Keratinocyte (primary cell): ENCODE data around the gene BORCS5. TPM values are rescaled to one million over a fixed set of nuclear protein-coding genes. Genes with fewer than 3 reads are reported as not detected.

Experiments used
- DNase-seq: peaks from one replicate; pipeline ENCODE4 v3.0.0-alpha.2; 2011; ENCODE audit warnings: low read depth, missing footprints, low spot score
- FAIRE-seq: peaks from 2 replicates; lab custom pipeline; 2011; peaks lifted over from hg19 to GRCh38; lab: Jason Lieb, UNC
- H2AFZ ChIP-seq: 2 replicates; pipeline ENCODE4 v1.6.0; 2012; ENCODE audit warnings: low read length, control low read depth, inconsistent platforms; ENCODE audit not compliant: control insufficient read depth
- H3K27ac ChIP-seq: 2 replicates; pipeline ENCODE4 v1.5.1; 2011; ENCODE audit warnings: low read length; ENCODE audit not compliant: control insufficient read depth, insufficient read depth
- H3K27me3 ChIP-seq: 3 replicates; pipeline ENCODE4 v1.6.0; 2011; ENCODE audit warnings: low read length; ENCODE audit not compliant: control insufficient read depth, insufficient read depth; ENCODE audit errors: extremely low read depth
- H3K36me3 ChIP-seq, 2 experiments: 2 replicates in 1 of 2; 3 replicates in 1 of 2; pipeline ENCODE4 v1.5.1; 2011; ENCODE audit warnings: low read length in 2 of 2, mild to moderate bottlenecking in 1 of 2; ENCODE audit not compliant: control insufficient read depth in 2 of 2, insufficient read depth in 2 of 2; ENCODE audit errors: extremely low read depth in 1 of 2
- H3K4me1 ChIP-seq: 3 replicates; pipeline ENCODE4 v1.5.1; 2011; ENCODE audit warnings: low read length; ENCODE audit not compliant: control insufficient read depth, insufficient read depth; ENCODE audit errors: extremely low read depth
- H3K4me2 ChIP-seq: 3 replicates; pipeline ENCODE4 v1.6.0; 2011; ENCODE audit warnings: low read depth, low read length; ENCODE audit not compliant: control insufficient read depth, insufficient read depth; ENCODE audit errors: extremely low read depth
- H3K4me3 ChIP-seq, 3 experiments: fragments of 200-600 bp in 1 of 3; sonication (generic) in 1 of 3; 2 replicates in 2 of 3; 3 replicates in 1 of 3; pipeline ENCODE4 v1.5.1; 2011 to 2016; ENCODE audit warnings: low read length in 3 of 3, mild to moderate bottlenecking in 3 of 3, control low read depth in 2 of 3, inconsistent platforms in 1 of 3, low read depth in 1 of 3, mixed read lengths in 1 of 3, mixed run types in 1 of 3, moderate library complexity in 1 of 3; ENCODE audit not compliant: control insufficient read depth in 2 of 3, insufficient read depth in 2 of 3; ENCODE audit errors: extremely low read depth in 1 of 3
- H3K79me2 ChIP-seq: 2 replicates; pipeline ENCODE4 v1.6.0; 2012; ENCODE audit warnings: low read length; ENCODE audit not compliant: control insufficient read depth, insufficient read depth
- H3K9ac ChIP-seq: 3 replicates; pipeline ENCODE4 v1.6.0; 2011; ENCODE audit warnings: low read length; ENCODE audit not compliant: control insufficient read depth, insufficient read depth; ENCODE audit errors: extremely low read depth
- H3K9me1 ChIP-seq: 3 replicates; pipeline ENCODE4 v1.6.0; 2011; ENCODE audit warnings: low read length; ENCODE audit not compliant: control insufficient read depth, insufficient read depth; ENCODE audit errors: extremely low read depth
- H3K9me3 ChIP-seq: 2 replicates; pipeline ENCODE4 v1.5.1; 2012; ENCODE audit warnings: low read depth, low read length; ENCODE audit not compliant: control insufficient read depth
- H4K20me1 ChIP-seq: 3 replicates; pipeline ENCODE4 v1.6.0; 2011; ENCODE audit warnings: low read length; ENCODE audit not compliant: control insufficient read depth, insufficient read depth; ENCODE audit errors: extremely low read depth
- CTCF ChIP-seq, 3 experiments: IDR thresholded peaks in 1 of 3; conservative IDR thresholded peaks in 1 of 3; optimal IDR thresholded peaks in 1 of 3; 2 replicates in 2 of 3; 3 replicates in 1 of 3; pipeline versions ENCODE3 to v1.5.1; 2011; ENCODE audit warnings: low read length in 3 of 3, mild to moderate bottlenecking in 3 of 3, moderate library complexity in 2 of 3, control low read depth in 1 of 3, inconsistent platforms in 1 of 3; ENCODE audit not compliant: insufficient read depth in 2 of 3; ENCODE audit errors: extremely low read depth in 1 of 3
- EZH2 ChIP-seq: IDR thresholded peaks from one replicate; pipeline ENCODE4 v1.6.1; 2012; ENCODE audit warnings: inconsistent platforms, mild to moderate bottlenecking, low read length, moderate library complexity
- dilution Hi-C: fragments of 300-500 bp; cut with MboI; formaldehyde crosslinking; loops from one replicate; pipeline ENCODE4 v1.7.0; 2020; ENCODE audit warnings: low sequenced_read_pairs; ENCODE audit not compliant: extremely low pct_ligation_motif_present
- polyA plus RNA-seq, 5 experiments: library from polyadenylated mRNA; depleted of rRNA in 3 of 5; stranded (reverse) in 3 of 5; stranded (forward) in 1 of 5; unstranded in 1 of 5; fragments of >200 nt; gene quantifications; 1 replicate in 1 of 5; 2 replicates in 3 of 5; 3 replicates in 1 of 5; pipeline versions ENCODE4 v1.2.1 to v1.2.3, GENCODE V29; 2011 to 2012; ENCODE audit warnings: missing spikeins in 2 of 5, low read depth in 1 of 5, low replicate concordance in 1 of 5

BORCS5 gene
- polyA plus RNA-seq, 1 donor (not counting 4 experiments of a cell fraction or from before 2014, with no cell fraction given): 5.4 TPM

GRCh38 chr12:12353276-12353675 lies 3.6 kb upstream of the BORCS5 start:
- TF ChIP-seq CTCF (optimal IDR thresholded peaks at IDR 0.05 in 1 of 3, IDR thresholded peaks at IDR 0.05 in 1 of 3, conservative IDR thresholded peaks at IDR 0.05 in 1 of 3; ENCODE audit: extremely low read depth in 1 of 3, insufficient read depth in 2 of 3, low read length in 3 of 3) (no peak), EZH2 (no peak)
- no peaks in the 10 kb centered on the region for H3K9me3 ChIP-seq
- dilution Hi-C loops: no loop called here

GRCh38 chr12:12353807-12354206 lies 3.1 kb upstream of the BORCS5 start:
- H3K27ac ChIP-seq: no peak overlapping the region
- H3K4me2 ChIP-seq: no peak overlapping the region
- no peaks in the 10 kb centered on the region for H3K9me3 ChIP-seq
- dilution Hi-C loops: no loop called here
- H3K36me3 ChIP-seq: no peaks in the 10 kb centered on the region
- peaks cover 10% of the 10 kb centered on the region for H3K79me2 ChIP-seq
- FAIRE-seq (no peak), DNase-seq (no peak)
- no peak overlapping the region for H3K4me3 ChIP-seq
- H3K4me1 ChIP-seq: peaks cover 32% of the 10 kb centered on the region
- no peak overlapping the region for H3K9ac ChIP-seq
- TF ChIP-seq CTCF (optimal IDR thresholded peaks at IDR 0.05 in 1 of 3, IDR thresholded peaks at IDR 0.05 in 1 of 3, conservative IDR thresholded peaks at IDR 0.05 in 1 of 3; ENCODE audit: extremely low read depth in 1 of 3, insufficient read depth in 2 of 3, low read length in 3 of 3) (no peak), EZH2 (no peak)
- no peaks in the 10 kb centered on the region for H4K20me1 ChIP-seq
- H3K27me3 ChIP-seq: no peaks in the 10 kb centered on the region
- H3K9me1 ChIP-seq: no peaks in the 10 kb centered on the region
- no peak overlapping the region for H2AFZ ChIP-seq

More at GRCh38 chr12:12353276-12353675, 3.6 kb upstream of the BORCS5 start:
- H3K9ac ChIP-seq: no peak overlapping the region
- no peak overlapping the region for H2AFZ ChIP-seq
- peaks cover 5% of the 10 kb centered on the region for H3K79me2 ChIP-seq
- no peak for DNase-seq
- FAIRE-seq: no peak
- peaks cover 27% of the 10 kb centered on the region for H3K4me1 ChIP-seq
- no peaks in the 10 kb centered on the region for H3K9me1 ChIP-seq
- no peak overlapping the region for H3K27ac ChIP-seq
- H4K20me1 ChIP-seq: no peaks in the 10 kb centered on the region
- no peaks in the 10 kb centered on the region for H3K36me3 ChIP-seq
- H3K4me2 ChIP-seq: no peak overlapping the region
- no peak overlapping the region for H3K4me3 ChIP-seq
- no peaks in the 10 kb centered on the region for H3K27me3 ChIP-seq
